ENCODE data around the gene GAREM2. TPM values are rescaled to one million over a fixed set of nuclear protein-coding genes. Genes with fewer than 3 reads are reported as not detected.

GAREM2 gene
- total RNA-seq, 1 donor from 2014 or later: 4.4 TPM

GRCh38 chr2:26169226-26169625 is 3.7 kb upstream of the GAREM2 start:
- Histone ChIP-seq H3K27ac (no peak overlapping the region), H3K4me1 (peaks cover 12% of the 10 kb centered on the region), H3K4me3 (no peak overlapping the region), H3K9me3 (no peaks in the 10 kb centered on the region), H3K36me3 (no peaks in the 10 kb centered on the region), H3K27me3 (peaks cover 7% of the 10 kb centered on the region)
- TF ChIP-seq POLR2A (IDR thresholded peaks at IDR 0.05): no peak
- TF ChIP-seq POLR2AphosphoS5 (IDR thresholded peaks at IDR 0.05; ENCODE audit: insufficient read depth in 1 of 2, low read depth in 1 of 2): no peak
- TF ChIP-seq CTCF (IDR thresholded peaks at IDR 0.05): no peak
- no peak for DNase-seq (ENCODE audit: extremely low spot score in 2 of 2)
- intact Hi-C loops (cut with DNase I): no loop called here

- Histone ChIP-seq H3K4me3 (no peak overlapping the region), H3K36me3 (no peaks in the 10 kb centered on the region), H3K27ac (no peak overlapping the region), H3K9me3 (no peaks in the 10 kb centered on the region), H3K4me1 (peaks cover 12% of the 10 kb centered on the region), H3K27me3 (peaks cover 10% of the 10 kb centered on the region)
- DNase-seq (ENCODE audit: extremely low spot score in 2 of 2): no peak
- no peak for TF ChIP-seq CTCF (IDR thresholded peaks at IDR 0.05)
- TF ChIP-seq POLR2A (IDR thresholded peaks at IDR 0.05): no peak
- TF ChIP-seq POLR2AphosphoS5 (IDR thresholded peaks at IDR 0.05; ENCODE audit: insufficient read depth in 1 of 2, low read depth in 1 of 2): no peak
- intact Hi-C loops (cut with DNase I): no loop called here
Measured at GRCh38 chr2:26169681-26170414, 3.0 kb upstream of the GAREM2 start.

- DNase-seq (ENCODE audit: extremely low spot score in 2 of 2): no peak
- TF ChIP-seq CTCF (IDR thresholded peaks at IDR 0.05) (no peak), POLR2A (IDR thresholded peaks at IDR 0.05) (no peak), POLR2AphosphoS5 (IDR thresholded peaks at IDR 0.05; ENCODE audit: insufficient read depth in 1 of 2, low read depth in 1 of 2) (no peak)
Measured at GRCh38 chr2:26170795-26171194, 2.1 kb upstream of the GAREM2 start.

GRCh38 chr2:26172189-26172870 is 558 bp upstream of the GAREM2 start:
- Histone ChIP-seq H3K27me3 (peaks cover 10% of the 10 kb centered on the region), H3K27ac (no peak overlapping the region), H3K9me3 (no peaks in the 10 kb centered on the region), H3K4me1 (peaks cover 12% of the 10 kb centered on the region), H3K4me3 (peak overlapping the region; percentile 44 to 49), H3K36me3 (no peaks in the 10 kb centered on the region)
- DNase-seq (ENCODE audit: extremely low spot score in 2 of 2): peak in 1 of 2 donors; percentile 42
- TF ChIP-seq CTCF (IDR thresholded peaks at IDR 0.05) (no peak), POLR2A (IDR thresholded peaks at IDR 0.05) (no peak), POLR2AphosphoS5 (IDR thresholded peaks at IDR 0.05; ENCODE audit: insufficient read depth in 1 of 2, low read depth in 1 of 2) (no peak)
- intact Hi-C loops (cut with DNase I): no loop called here

More at GRCh38 chr2:26170795-26171194, 2.1 kb upstream of the GAREM2 start:
- no peak overlapping the region for H3K4me3 ChIP-seq
- no peaks in the 10 kb centered on the region for H3K9me3 ChIP-seq
- H3K27ac ChIP-seq: no peak overlapping the region
- peaks cover 10% of the 10 kb centered on the region for H3K27me3 ChIP-seq
- intact Hi-C loops (cut with DNase I): no loop called here
- H3K36me3 ChIP-seq: no peaks in the 10 kb centered on the region
- H3K4me1 ChIP-seq: peaks cover 12% of the 10 kb centered on the region
